Central memory CD8-positive, alpha-beta T cell (primary cell): ENCODE measurements around the gene OSBPL1A.
"Not testable (repeated sequence)": the region's sequence is repeated elsewhere in the genome, so short reads cannot be mapped to it uniquely, and the experiment has no call there.

Source experiments
- ATAC-seq: fragments of 150-1000 bp; cut with Tn5 transposase; replicated peaks from 2 replicates; pipeline ENCODE4 v1.10.0; 2022; ENCODE audit warnings: mild to moderate bottlenecking, moderate FRiP score, moderate number of reproducible peaks; ENCODE audit not compliant: poor library complexity, severe bottlenecking; ENCODE audit errors: extremely low read depth
- DNase-seq, 2 donors: peaks; one replicate each; pipeline ENCODE4 v3.0.0; 2021; ENCODE audit warnings: low spot score in 2 of 2
- H3K27ac Mint-ChIP-seq: one replicate; pipeline ENCODE4 v1.8.0; 2022; ENCODE audit warnings: low read depth, mild to moderate bottlenecking, moderate library complexity, mixed read lengths
- H3K27me3 Mint-ChIP-seq: one replicate; pipeline ENCODE4 v1.8.0; 2022; ENCODE audit warnings: mixed read lengths
- H3K36me3 Mint-ChIP-seq: one replicate; pipeline ENCODE4 v1.8.0; 2022; ENCODE audit warnings: mild to moderate bottlenecking, moderate library complexity, mixed read lengths; ENCODE audit not compliant: insufficient read depth
- H3K4me1 Mint-ChIP-seq: one replicate; pipeline ENCODE4 v1.8.0; 2022; ENCODE audit warnings: mixed read lengths
- H3K4me3 Mint-ChIP-seq: one replicate; pipeline ENCODE4 v1.8.0; 2022; ENCODE audit warnings: mild to moderate bottlenecking, moderate library complexity, mixed read lengths
- H3K9me3 Mint-ChIP-seq: one replicate; pipeline ENCODE4 v1.8.0; 2022; ENCODE audit warnings: mixed read lengths

OSBPL1A gene

DNA sequence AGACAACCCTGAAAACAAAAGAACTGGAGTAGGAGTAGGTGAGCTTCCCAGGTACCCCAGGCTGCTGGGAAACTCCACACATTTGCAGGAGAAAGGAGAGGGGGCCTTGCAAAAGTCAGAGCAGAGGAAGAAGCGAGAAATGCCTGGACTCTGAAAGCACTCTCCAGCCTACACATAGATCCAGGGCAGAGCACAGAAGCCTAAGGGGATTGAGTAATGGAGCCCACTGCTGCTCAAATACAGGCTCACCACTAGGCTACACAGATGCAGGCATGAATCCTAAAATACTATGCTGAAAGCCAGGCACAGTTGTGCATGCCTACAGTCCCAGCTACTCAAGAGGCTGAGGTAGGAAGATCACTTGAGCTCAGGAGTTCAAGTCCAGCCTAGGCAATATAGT is 33.4 kb downstream of the OSBPL1A start:
- DNase-seq (no peak), ATAC-seq (no peak)
- Mint-ChIP-seq H3K27ac (no peak overlapping the region), H3K9me3 (no peaks in the 10 kb centered on the region), H3K4me1 (no peaks in the 10 kb centered on the region), H3K36me3 (peaks cover 3% of the 10 kb centered on the region), H3K27me3 (no peaks in the 10 kb centered on the region), H3K4me3 (no peak overlapping the region)

DNA sequence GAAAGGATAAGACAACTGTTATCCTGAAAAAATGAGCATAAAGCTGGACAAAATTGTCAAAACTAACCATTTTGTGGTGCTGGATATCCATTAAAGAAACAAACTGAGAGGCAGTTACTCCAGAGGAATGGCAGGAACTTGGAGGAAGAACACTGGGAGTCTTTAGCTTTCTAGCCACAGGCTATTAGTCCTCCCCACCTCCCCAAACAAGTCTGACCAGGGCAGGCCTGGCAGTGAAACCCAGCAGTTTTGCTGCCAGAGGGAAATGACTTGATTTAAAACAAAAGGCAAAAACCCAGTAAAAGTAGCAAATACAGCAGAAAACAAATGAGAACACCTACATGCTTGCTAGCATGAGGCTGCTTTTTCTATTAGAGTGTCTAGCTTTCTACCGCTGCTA is 34.9 kb downstream of the OSBPL1A start:
- Mint-ChIP-seq H3K36me3 (peaks cover 3% of the 10 kb centered on the region), H3K9me3 (no peaks in the 10 kb centered on the region), H3K27ac (no peak overlapping the region), H3K4me3 (no peak overlapping the region), H3K27me3 (no peaks in the 10 kb centered on the region), H3K4me1 (no peaks in the 10 kb centered on the region)
- ATAC-seq (no peak), DNase-seq (no peak)

DNA sequence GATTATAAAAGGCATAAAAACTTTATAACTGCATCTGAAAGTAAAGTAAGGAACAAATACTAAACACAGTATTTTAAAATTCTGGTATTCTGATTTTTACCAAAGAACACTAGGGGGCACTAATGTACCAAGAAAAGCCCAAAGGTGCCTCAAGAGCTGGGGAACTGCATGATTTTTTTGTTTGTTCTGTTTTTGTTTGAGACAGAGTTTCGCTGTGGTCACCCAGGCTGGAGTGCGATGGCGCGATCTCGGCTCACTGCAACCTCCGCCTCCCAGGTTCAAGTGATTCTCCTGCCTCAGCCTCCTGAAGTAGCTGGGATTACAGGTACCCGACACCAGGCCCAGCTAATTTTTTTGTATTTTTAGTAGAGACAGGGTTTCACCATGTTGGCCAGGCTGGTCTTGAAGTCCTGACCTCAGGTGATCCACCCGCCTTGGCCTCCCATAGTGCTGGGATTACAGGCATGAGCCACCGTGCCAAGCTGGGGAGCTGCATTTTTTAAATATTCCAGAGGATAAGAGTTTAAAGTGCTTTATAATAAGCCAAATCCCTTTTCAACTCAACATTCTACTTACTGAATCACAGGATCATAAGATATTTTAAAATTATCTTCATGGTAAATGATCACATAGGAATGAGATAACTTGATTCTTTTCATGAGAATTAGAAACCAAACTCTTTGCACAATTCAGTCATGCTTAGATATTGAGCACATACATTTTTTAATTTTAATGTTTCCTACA is 37.7 kb downstream of the OSBPL1A start:
- DNase-seq: not testable (repeated sequence)

DNA sequence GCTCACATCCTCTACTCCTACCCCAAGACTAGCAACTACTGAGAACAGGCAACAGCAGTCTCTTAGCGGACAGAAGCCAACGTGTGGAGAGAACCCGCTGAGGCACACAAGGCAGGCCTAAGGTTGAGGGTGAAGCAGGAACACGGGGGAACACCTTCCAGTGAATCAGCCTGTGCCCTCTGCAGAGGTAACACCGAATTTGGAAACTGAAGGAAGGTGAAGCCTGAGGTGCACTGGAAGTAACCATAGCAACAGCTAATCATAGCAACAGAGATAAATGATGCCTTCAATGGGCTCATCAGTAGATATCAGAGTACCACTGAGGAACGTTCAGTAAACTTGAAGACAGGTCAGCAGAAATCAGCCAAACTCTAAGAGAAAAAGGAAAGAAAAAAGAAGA is 43.3 kb downstream of the OSBPL1A start:
- DNase-seq (no peak), ATAC-seq (no peak)
- H3K27ac Mint-ChIP-seq: no peak overlapping the region
- no peak overlapping the region for H3K4me3 Mint-ChIP-seq
- no peaks in the 10 kb centered on the region for H3K9me3 Mint-ChIP-seq
- H3K27me3 Mint-ChIP-seq: no peaks in the 10 kb centered on the region
- H3K36me3 Mint-ChIP-seq: no peaks in the 10 kb centered on the region
- no peaks in the 10 kb centered on the region for H3K4me1 Mint-ChIP-seq

More for the DNA sequence above, 37.7 kb downstream of the OSBPL1A start:
- H3K9me3 Mint-ChIP-seq, H3K4me3 Mint-ChIP-seq, ATAC-seq, H3K27ac Mint-ChIP-seq, H3K4me1 Mint-ChIP-seq, H3K27me3 Mint-ChIP-seq, H3K36me3 Mint-ChIP-seq: not testable (repeated sequence)

DNA sequence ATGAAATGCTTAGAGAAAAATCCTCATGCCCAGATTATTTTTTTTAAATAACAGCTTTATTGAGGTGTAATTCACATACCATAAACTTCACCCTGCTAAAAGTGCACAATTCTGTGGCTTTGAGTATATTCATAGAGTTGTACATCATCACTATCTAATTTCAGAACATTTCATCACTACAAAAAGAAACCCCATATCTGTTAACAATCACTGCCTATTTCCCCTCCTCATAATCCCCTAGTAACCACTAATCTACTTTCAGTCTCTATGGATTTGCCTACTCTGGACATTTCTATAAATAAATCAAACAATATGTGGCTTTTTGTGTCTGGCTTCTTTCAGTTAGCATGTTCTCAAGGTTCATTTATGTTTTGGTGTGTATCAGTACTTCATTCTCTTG is 51.4 kb downstream of the OSBPL1A start:
- Mint-ChIP-seq H3K27ac (no peak overlapping the region), H3K9me3 (no peaks in the 10 kb centered on the region), H3K4me3 (no peak overlapping the region), H3K27me3 (peaks cover 8% of the 10 kb centered on the region), H3K4me1 (no peaks in the 10 kb centered on the region), H3K36me3 (peaks cover 1% of the 10 kb centered on the region)
- no peak for ATAC-seq
- no peak for DNase-seq

DNA sequence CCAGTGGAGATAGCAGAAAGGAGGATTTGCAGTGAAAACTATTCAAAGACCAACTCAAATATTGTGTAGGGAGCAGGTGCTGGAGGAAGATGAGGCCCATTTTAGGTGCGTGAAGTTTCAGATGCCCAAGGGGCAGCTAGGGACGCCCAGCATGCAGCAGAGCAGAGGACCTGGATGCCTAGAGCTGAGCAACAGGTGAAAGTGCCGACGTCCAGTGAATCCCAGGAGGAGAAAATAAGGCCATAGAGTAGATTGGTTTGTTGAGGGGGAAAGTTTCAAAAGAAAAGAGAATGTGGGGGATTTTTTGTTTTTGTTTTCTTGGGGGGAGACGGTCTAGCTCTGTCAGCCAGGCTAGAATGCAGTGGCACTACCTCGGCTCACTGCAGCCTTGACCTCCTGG is 53.1 kb downstream of the OSBPL1A start:
- Mint-ChIP-seq H3K9me3 (no peaks in the 10 kb centered on the region), H3K36me3 (peaks cover 1% of the 10 kb centered on the region), H3K27me3 (peaks cover 8% of the 10 kb centered on the region), H3K4me3 (no peak overlapping the region), H3K27ac (no peak overlapping the region), H3K4me1 (no peaks in the 10 kb centered on the region)
- ATAC-seq (no peak), DNase-seq (no peak)

DNA sequence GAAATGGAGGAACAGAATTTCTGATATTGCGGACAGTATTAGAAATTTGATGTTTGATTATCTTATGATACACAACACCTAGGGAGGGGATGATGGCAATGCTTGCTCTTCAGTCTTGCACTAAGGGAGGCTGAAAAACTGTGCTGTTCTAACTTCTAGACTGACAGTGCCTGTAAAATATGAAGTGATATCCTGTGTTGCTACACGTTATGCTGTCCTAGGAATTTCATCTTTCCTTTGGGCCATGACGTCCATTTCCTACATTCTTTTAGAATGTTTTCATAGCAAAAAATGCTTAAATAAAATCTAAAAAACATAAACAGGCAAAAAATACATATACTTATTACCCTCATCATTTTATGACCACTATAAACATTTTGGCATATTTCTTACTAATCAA is 55.3 kb downstream of the OSBPL1A start:
- no peak overlapping the region for H3K27ac Mint-ChIP-seq

DNA sequence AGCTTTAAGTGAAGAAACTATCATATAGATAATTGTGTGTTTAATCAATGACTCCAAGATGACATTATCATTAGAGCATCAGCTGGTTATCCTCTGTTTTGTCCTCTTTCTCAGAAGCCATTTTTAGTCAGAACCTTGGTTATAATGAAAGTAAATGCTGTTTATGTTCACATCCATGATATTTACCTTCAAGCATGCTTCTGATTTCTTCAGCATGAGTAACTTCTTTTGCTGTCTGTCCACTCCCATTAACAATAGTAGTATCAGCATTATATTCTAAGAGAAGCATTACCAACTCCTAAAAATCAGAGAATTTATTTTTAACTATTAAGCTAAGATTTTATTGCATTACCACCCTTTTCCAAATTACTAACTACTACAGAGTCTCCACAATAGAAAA is 56.3 kb downstream of the OSBPL1A start:
- H3K4me1 Mint-ChIP-seq: no peaks in the 10 kb centered on the region
- H3K36me3 Mint-ChIP-seq: no peaks in the 10 kb centered on the region
- no peak overlapping the region for H3K4me3 Mint-ChIP-seq
- no peak for DNase-seq
- H3K9me3 Mint-ChIP-seq: no peaks in the 10 kb centered on the region
- ATAC-seq: no peak
- H3K27ac Mint-ChIP-seq: no peak overlapping the region
- peaks cover 8% of the 10 kb centered on the region for H3K27me3 Mint-ChIP-seq

More for the DNA sequence above, 55.3 kb downstream of the OSBPL1A start:
- ATAC-seq: no peak
- Mint-ChIP-seq H3K36me3 (peaks cover 1% of the 10 kb centered on the region), H3K27me3 (peaks cover 8% of the 10 kb centered on the region), H3K9me3 (no peaks in the 10 kb centered on the region), H3K4me1 (no peaks in the 10 kb centered on the region), H3K4me3 (no peak overlapping the region)
- DNase-seq: no peak

DNA sequence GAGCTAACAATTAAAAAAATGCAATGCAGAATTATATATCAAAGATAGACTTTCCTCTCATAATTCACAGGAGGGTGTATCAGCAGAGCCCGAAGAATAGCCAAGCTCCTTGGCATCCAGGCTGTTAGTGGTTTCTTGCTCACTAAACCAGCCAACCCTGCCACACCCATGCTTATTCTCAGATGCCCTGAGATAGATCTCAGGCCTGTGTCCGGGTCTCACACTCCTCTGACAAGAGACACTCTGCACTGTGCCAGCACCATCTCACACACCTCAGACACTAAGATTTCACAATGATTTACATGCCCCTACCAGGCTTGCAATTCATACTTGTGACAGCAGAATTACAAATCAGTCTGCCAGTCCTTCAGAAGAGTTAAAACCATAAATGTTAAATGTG is 64.5 kb downstream of the OSBPL1A start:
- Mint-ChIP-seq H3K4me1 (no peaks in the 10 kb centered on the region), H3K9me3 (no peaks in the 10 kb centered on the region), H3K27me3 (no peaks in the 10 kb centered on the region), H3K36me3 (no peaks in the 10 kb centered on the region), H3K4me3 (no peak overlapping the region), H3K27ac (no peak overlapping the region)
- ATAC-seq (no peak), DNase-seq (no peak)

DNA sequence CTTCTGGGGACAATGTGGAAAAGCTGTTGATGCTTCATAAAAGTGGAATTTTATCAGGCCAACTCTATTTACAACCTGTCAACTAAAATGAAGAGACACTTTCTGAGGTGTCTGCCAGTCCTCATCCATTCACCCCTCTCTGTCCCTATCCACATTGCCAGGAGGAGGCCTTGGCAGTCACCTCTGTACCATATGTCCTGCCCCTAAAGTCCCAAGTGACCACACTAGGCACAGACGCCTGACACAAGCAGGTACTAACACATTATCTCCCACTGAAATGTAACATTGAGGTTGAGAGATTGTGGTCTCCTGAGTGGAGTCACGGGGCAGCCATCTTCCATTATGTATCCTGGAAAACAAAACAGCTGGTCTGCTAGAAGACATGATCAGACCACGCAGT is 71.4 kb downstream of the OSBPL1A start:
- Mint-ChIP-seq H3K4me1 (no peaks in the 10 kb centered on the region), H3K27ac (no peak overlapping the region), H3K27me3 (no peaks in the 10 kb centered on the region), H3K36me3 (no peaks in the 10 kb centered on the region), H3K4me3 (no peak overlapping the region), H3K9me3 (no peaks in the 10 kb centered on the region)
- DNase-seq (no peak), ATAC-seq (no peak)

DNA sequence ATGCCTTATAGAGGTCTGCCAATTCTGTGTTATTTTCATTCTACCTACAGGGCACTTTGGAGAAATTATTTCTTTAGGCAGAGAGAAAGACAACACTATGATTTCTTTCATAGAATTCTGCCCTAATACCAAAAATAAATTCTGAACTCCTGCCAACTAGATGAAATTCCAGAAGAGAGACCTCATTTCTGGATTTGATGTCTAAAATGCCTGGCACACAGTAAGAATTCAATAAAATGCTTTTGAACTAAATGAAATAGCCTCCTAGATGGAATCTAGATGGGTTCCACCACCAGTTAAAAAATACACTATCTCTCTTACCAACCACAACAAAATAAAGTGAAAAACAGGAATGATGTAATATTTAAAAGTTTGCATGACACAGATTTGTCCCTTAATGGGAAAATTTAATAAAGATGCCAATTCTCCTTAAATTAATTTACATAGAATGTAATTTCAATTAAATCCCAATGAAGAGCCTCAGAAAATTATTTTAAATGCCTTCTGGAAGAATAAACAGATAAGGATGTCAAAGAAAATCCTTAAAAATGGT is 75.0 kb downstream of the OSBPL1A start:
- H3K27me3 Mint-ChIP-seq: no peaks in the 10 kb centered on the region
- H3K9me3 Mint-ChIP-seq: no peaks in the 10 kb centered on the region
- no peak overlapping the region for H3K4me3 Mint-ChIP-seq
- DNase-seq: no peak
- H3K27ac Mint-ChIP-seq: no peak overlapping the region
- H3K4me1 Mint-ChIP-seq: no peaks in the 10 kb centered on the region
- no peak for ATAC-seq
- H3K36me3 Mint-ChIP-seq: no peaks in the 10 kb centered on the region

DNA sequence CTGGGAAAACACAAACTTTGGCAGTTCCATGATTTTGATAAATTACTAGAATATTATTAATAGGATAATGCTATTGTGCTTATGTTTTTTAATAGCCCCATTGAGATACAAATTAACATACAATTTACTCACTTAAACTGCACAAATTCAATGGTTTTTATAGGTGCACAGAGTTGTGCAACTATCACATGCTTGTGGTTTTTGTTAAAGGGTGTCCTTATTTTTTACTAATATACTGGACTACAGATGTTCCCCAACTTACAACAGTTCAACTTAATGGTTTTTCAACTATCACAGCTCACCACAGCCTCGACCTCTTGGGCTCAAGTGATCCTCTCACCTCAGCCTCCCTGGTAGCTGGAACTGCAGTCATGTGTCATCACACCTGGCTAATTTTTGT is 76.6 kb downstream of the OSBPL1A start:
- DNase-seq: no peak
- H3K4me3 Mint-ChIP-seq: no peak overlapping the region
- H3K36me3 Mint-ChIP-seq: no peaks in the 10 kb centered on the region
- H3K9me3 Mint-ChIP-seq: no peaks in the 10 kb centered on the region
- ATAC-seq: no peak
- no peaks in the 10 kb centered on the region for H3K4me1 Mint-ChIP-seq
- no peaks in the 10 kb centered on the region for H3K27me3 Mint-ChIP-seq
- H3K27ac Mint-ChIP-seq: no peak overlapping the region

DNA sequence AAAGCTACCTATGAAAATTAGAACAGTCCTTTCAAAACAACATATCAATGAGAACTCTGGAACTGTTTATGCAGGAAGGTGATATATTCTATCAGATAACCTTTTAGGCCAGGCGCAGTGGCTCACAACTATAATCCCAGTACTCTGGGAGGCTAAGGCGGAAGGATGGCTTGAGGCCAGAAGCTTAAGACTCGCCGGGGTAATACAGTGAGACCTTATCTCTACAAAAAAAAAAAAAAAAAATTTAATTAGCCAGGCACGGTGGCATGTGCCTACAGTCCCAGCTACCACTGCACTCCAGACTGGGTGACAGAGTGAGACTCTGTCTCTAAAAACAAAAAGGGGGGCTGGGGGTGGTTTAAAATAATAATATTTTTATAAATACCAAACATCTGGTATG is 77.9 kb downstream of the OSBPL1A start:
- Mint-ChIP-seq H3K27me3 (no peaks in the 10 kb centered on the region), H3K27ac (no peak overlapping the region), H3K9me3 (no peaks in the 10 kb centered on the region), H3K4me1 (no peaks in the 10 kb centered on the region), H3K4me3 (no peak overlapping the region), H3K36me3 (no peaks in the 10 kb centered on the region)
- ATAC-seq (no peak), DNase-seq (no peak)
